Endodermal cell (in vitro differentiated cells): ENCODE measurements around the gene PCYOX1L. TPM values are rescaled to one million over a fixed set of nuclear protein-coding genes. Genes with fewer than 3 reads are reported as not detected.
A peak's percentile ranks its signal among the peaks of the same experiment; 100 is the strongest.

Experiments
- DNase-seq: peaks from one replicate; pipeline ENCODE4 v3.0.0-alpha.2; 2017
- H3K27ac ChIP-seq: 2 replicates; pipeline ENCODE4 v1.5.1; 2013; ENCODE audit warnings: mild to moderate bottlenecking, low read depth, low read length, moderate library complexity
- H3K27me3 ChIP-seq: 2 replicates; pipeline ENCODE4 v1.6.1; 2013; ENCODE audit warnings: mild to moderate bottlenecking, low read length, moderate library complexity; ENCODE audit not compliant: insufficient read depth, control insufficient read depth, poor library complexity, severe bottlenecking
- H3K36me3 ChIP-seq: 2 replicates; pipeline ENCODE4 v1.7.0; 2013; ENCODE audit warnings: mild to moderate bottlenecking, low read length, moderate library complexity; ENCODE audit not compliant: control insufficient read depth, insufficient read depth
- H3K4me1 ChIP-seq: one replicate; pipeline ENCODE4 v1.7.0; 2013; ENCODE audit warnings: low read length; ENCODE audit not compliant: control insufficient read depth, insufficient read depth
- H3K4me3 ChIP-seq: 2 replicates; pipeline ENCODE4 v1.5.1; 2013; ENCODE audit warnings: mild to moderate bottlenecking, low read length, moderate library complexity
- H3K9ac ChIP-seq: 2 replicates; pipeline ENCODE4 v1.6.1; 2013; ENCODE audit warnings: mild to moderate bottlenecking, low read length, moderate library complexity; ENCODE audit not compliant: poor library complexity, severe bottlenecking; ENCODE audit errors: extremely low read depth
- H3K9me3 ChIP-seq: 2 replicates; pipeline ENCODE4 v1.6.1; 2013; ENCODE audit warnings: mild to moderate bottlenecking, low read length, moderate library complexity; ENCODE audit not compliant: control insufficient read depth
- H3K27ac Mint-ChIP-seq: 2 replicates; pipeline ENCODE4 v1.8.0; 2020; ENCODE audit warnings: mixed read lengths
- H3K27me3 Mint-ChIP-seq: 2 replicates; pipeline ENCODE4 v1.8.0; 2021; ENCODE audit warnings: mild to moderate bottlenecking, mixed read lengths; ENCODE audit not compliant: insufficient read depth
- H3K36me3 Mint-ChIP-seq: 2 replicates; pipeline ENCODE4 v1.8.0; 2020; ENCODE audit warnings: low read depth, mixed read lengths
- H3K4me1 Mint-ChIP-seq: 2 replicates; pipeline ENCODE4 v1.8.0; 2020; ENCODE audit warnings: mixed read lengths
- H3K4me3 Mint-ChIP-seq: 2 replicates; pipeline ENCODE4 v1.8.0; 2020; ENCODE audit warnings: mild to moderate bottlenecking, moderate library complexity, mixed read lengths
- H3K9me3 Mint-ChIP-seq: 2 replicates; pipeline ENCODE4 v1.8.0; 2020; ENCODE audit warnings: mild to moderate bottlenecking, mixed read lengths
- WGBS, 2 experiments: methylation state at CpG; one replicate each; pipeline versions ENCODE4 v1.1.5 to v1.1.7; 2013; ENCODE audit warnings: missing lambda C conversion rate in 2 of 2, mixed read lengths in 1 of 2; ENCODE audit not compliant: insufficient coverage in 1 of 2, insufficient read length in 1 of 2; 5-methylcytosine and 5-hydroxymethylcytosine counted together
- total RNA-seq, 2 donors: library from RNA; stranded (reverse); fragmentation: NEBNext Ultra II Directional in 1 of 2; extraction: Animal tissue kit (Norgen Biotek cat#: 25700) in 1 of 2; gene quantifications; 2 replicates in 1 of 2; 3 replicates in 1 of 2; pipeline ENCODE4 v1.2.1, GENCODE V29; 2021
- TF ChIP-seq, protein P1 (sequence below): fragments of 200-600 bp; sonication (generic); conservative IDR thresholded peaks from 2 replicates; pipeline ENCODE4 v1.5.0; 2021; ENCODE audit warnings: antibody characterized with exemption, mild to moderate bottlenecking

The PCYOX1L gene
- total RNA-seq, 2 donors from 2014 or later, result 11.1 to 11.7 TPM

- no peak overlapping the region for H3K4me3 ChIP-seq
- H3K27ac ChIP-seq, result peak overlapping the region; percentile 8
- no peaks in the 10 kb centered on the region for H3K9me3 ChIP-seq
- no peak overlapping the region for H3K9ac ChIP-seq
- no peaks in the 10 kb centered on the region for H3K36me3 ChIP-seq
- no peaks in the 10 kb centered on the region for H3K27me3 Mint-ChIP-seq
- 79 to 93% methylated on average over 12 to 16 of the region's 16 CpGs for WGBS, 2 experiments
- no peaks in the 10 kb centered on the region for H3K36me3 Mint-ChIP-seq
- peaks cover 6% of the 10 kb centered on the region for H3K4me1 ChIP-seq
- peaks cover 49% of the 10 kb centered on the region for H3K4me1 Mint-ChIP-seq
- H3K27ac Mint-ChIP-seq, result peak overlapping the region; percentile 24
- TF ChIP-seq, protein P1, sequence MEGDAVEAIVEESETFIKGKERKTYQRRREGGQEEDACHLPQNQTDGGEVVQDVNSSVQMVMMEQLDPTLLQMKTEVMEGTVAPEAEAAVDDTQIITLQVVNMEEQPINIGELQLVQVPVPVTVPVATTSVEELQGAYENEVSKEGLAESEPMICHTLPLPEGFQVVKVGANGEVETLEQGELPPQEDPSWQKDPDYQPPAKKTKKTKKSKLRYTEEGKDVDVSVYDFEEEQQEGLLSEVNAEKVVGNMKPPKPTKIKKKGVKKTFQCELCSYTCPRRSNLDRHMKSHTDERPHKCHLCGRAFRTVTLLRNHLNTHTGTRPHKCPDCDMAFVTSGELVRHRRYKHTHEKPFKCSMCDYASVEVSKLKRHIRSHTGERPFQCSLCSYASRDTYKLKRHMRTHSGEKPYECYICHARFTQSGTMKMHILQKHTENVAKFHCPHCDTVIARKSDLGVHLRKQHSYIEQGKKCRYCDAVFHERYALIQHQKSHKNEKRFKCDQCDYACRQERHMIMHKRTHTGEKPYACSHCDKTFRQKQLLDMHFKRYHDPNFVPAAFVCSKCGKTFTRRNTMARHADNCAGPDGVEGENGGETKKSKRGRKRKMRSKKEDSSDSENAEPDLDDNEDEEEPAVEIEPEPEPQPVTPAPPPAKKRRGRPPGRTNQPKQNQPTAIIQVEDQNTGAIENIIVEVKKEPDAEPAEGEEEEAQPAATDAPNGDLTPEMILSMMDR, result no peak
- H3K4me3 Mint-ChIP-seq, result no peak overlapping the region
- H3K27me3 ChIP-seq, result no peaks in the 10 kb centered on the region
- no peaks in the 10 kb centered on the region for H3K9me3 Mint-ChIP-seq
- DNase-seq, result peak; percentile 56
Observed at GRCh38 chr5:149405550-149406202, 47.8 kb downstream of the PCYOX1L start.

GRCh38 chr5:149406203-149406978 is 48.5 kb downstream of the PCYOX1L start:
- TF ChIP-seq, protein P1, result peak; percentile 18
- WGBS, 2 experiments, result 77 to 91% methylated on average over 7 to 9 of the region's 9 CpGs
- Mint-ChIP-seq H3K36me3 (no peaks in the 10 kb centered on the region), H3K4me1 (peaks cover 50% of the 10 kb centered on the region), H3K27ac (peak overlapping the region; percentile 24), H3K4me3 (no peak overlapping the region), H3K27me3 (no peaks in the 10 kb centered on the region), H3K9me3 (no peaks in the 10 kb centered on the region)
- Histone ChIP-seq H3K36me3 (no peaks in the 10 kb centered on the region), H3K27ac (no peak overlapping the region), H3K9ac (no peak overlapping the region), H3K4me3 (no peak overlapping the region), H3K9me3 (no peaks in the 10 kb centered on the region), H3K27me3 (no peaks in the 10 kb centered on the region), H3K4me1 (peaks cover 11% of the 10 kb centered on the region)
- DNase-seq, result peak; percentile 80

DNA sequence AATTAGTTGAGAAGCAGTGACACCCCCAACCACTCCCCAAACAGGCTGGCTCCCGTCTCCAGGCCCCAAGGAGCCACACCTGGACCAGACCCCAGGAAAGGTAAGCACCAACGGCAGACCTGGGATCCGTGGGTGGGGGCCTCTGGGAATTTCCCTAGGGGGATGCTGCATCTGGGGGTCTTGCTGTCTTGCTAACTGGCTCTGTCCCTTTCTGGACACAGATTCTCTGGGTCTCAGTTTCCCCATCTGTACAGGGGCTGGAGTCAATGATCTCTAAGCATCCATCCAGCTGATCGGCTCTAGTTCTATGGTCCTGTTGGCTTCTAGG is 49.1 kb downstream of the PCYOX1L start:
- no peak overlapping the region for H3K4me3 Mint-ChIP-seq
- no peaks in the 10 kb centered on the region for H3K36me3 Mint-ChIP-seq
- H3K36me3 ChIP-seq, result no peaks in the 10 kb centered on the region
- H3K9me3 Mint-ChIP-seq, result no peaks in the 10 kb centered on the region
- no peak overlapping the region for H3K27ac ChIP-seq
- H3K27me3 ChIP-seq, result no peaks in the 10 kb centered on the region
- H3K9ac ChIP-seq, result no peak overlapping the region
- peaks cover 11% of the 10 kb centered on the region for H3K4me1 ChIP-seq
- no peak for DNase-seq
- WGBS, 2 experiments, result 89 to 91% methylated on average over 1 to 4 of the region's 4 CpGs
- H3K27ac Mint-ChIP-seq, result no peak overlapping the region
- TF ChIP-seq, protein P1, result no peak
- H3K9me3 ChIP-seq, result no peaks in the 10 kb centered on the region
- H3K4me1 Mint-ChIP-seq, result peaks cover 48% of the 10 kb centered on the region
- H3K27me3 Mint-ChIP-seq, result no peaks in the 10 kb centered on the region
- H3K4me3 ChIP-seq, result no peak overlapping the region
